Measurements from ENCODE around the gene PPL. TPM values are rescaled to one million over a fixed set of nuclear protein-coding genes. Genes with fewer than 3 reads are reported as not detected.

PPL gene
- total and polyA plus RNA-seq, 2 of the 13 experiments (the other 11 are each of a cell fraction or from before 2014, with no cell fraction given), result 5.7 to 6.6 TPM

- TF ChIP-seq TOPORS (CRISPR knock-in tag; IDR thresholded peaks at IDR 0.05) (no peak), PREB (CRISPR knock-in tag; IDR thresholded peaks at IDR 0.05) (no peak), ZNF282 (IDR thresholded peaks at IDR 0.05; ENCODE audit: partially characterized antibody) (no peak), ZNF598 (CRISPR knock-in tag; IDR thresholded peaks at IDR 0.05; ENCODE audit: borderline replicate concordance) (no peak), GPN1 (CRISPR knock-in tag; IDR thresholded peaks at IDR 0.05; ENCODE audit: borderline replicate concordance) (no peak), RNF219 (CRISPR knock-in tag; IDR thresholded peaks at IDR 0.05) (no peak), PBX2 (CRISPR knock-in tag; IDR thresholded peaks at IDR 0.05) (no peak), ZNF574 (CRISPR knock-in tag; IDR thresholded peaks at IDR 0.05) (peak; percentile 60), NR2F6 (IDR thresholded peaks at IDR 0.05) (no peak), NR2F6 (CRISPR knock-in tag; IDR thresholded peaks at IDR 0.05) (0 out of 2 replicates have a peak, but pooled peaks have one; percentile 10), FOXK1 (CRISPR knock-in tag; IDR thresholded peaks at IDR 0.05; ENCODE audit: borderline replicate concordance, low read depth) (no peak), CCAR2 (optimal IDR thresholded peaks at IDR 0.05; ENCODE audit: low read depth, low read length) (no peak), NR1H2 (CRISPR knock-in tag; IDR thresholded peaks at IDR 0.05; ENCODE audit: borderline replicate concordance, low read depth) (peak; percentile 35; the same call in 1 of the 2 replicates), SMAD3 (CRISPR knock-in tag; IDR thresholded peaks at IDR 0.05) (no peak), MAFK (conservative IDR thresholded peaks at IDR 0.05 in 1 of 2, IDR thresholded peaks at IDR 0.05 in 1 of 2; ENCODE audit: low read length in 2 of 2) (no peak), ZBTB7B (CRISPR knock-in tag; IDR thresholded peaks at IDR 0.05) (peak; percentile 50; the same call in 1 of the 2 replicates), ZNF18 (CRISPR knock-in tag; IDR thresholded peaks at IDR 0.05; ENCODE audit: insufficient replicate concordance) (no peak), KMT2A (CRISPR knock-in tag; IDR thresholded peaks at IDR 0.05) (peak; percentile 52; the same call in 1 of the 2 replicates)
These were observed at the start of gene PPL (continued) for GRCh38 chr16:4936991-4937781.

All from HepG2 (cell line).